CD4-positive, alpha-beta T cell (primary cell): ENCODE results near the gene ONECUT1. TPM values are rescaled to one million over a fixed set of nuclear protein-coding genes. Genes with fewer than 3 reads are reported as not detected.

ENCODE experiments used
- ATAC-seq: fragments of 200-7000 bp; cut with Tn5 transposase; one replicate; pipeline ENCODE4 v1.10.0; 2022; ENCODE audit warnings: mild to moderate bottlenecking; ENCODE audit not compliant: poor library complexity
- CTCF ChIA-PET: fragments of 350-600 bp; sonication (Branson Sonifier 250); formaldehyde crosslinking; loops from one replicate; lab custom pipeline; 2021; ENCODE audit warnings: antibody characterized with exemption, inconsistent platforms; lab: Charles Lee
- POLR2A ChIA-PET: fragments of 350-600 bp; sonication (Branson Sonifier 250); formaldehyde crosslinking; loops from one replicate; lab custom pipeline; 2021; ENCODE audit warnings: antibody characterized with exemption, inconsistent platforms; lab: Charles Lee
- DNase-seq, 14 experiments: peaks; one replicate each; pipeline ENCODE4 v3.0.0-alpha.2; 2013 to 2020; ENCODE audit warnings: mixed read lengths in 2 of 14
- H3K27ac ChIP-seq, 2 donors: one replicate each; pipeline versions ENCODE4 v1.5.1 to v1.7.0; 2013; ENCODE audit warnings: low read length in 2 of 2, low read depth in 1 of 2, mild to moderate bottlenecking in 1 of 2
- H3K27me3 ChIP-seq, 2 experiments: 1 replicate in 1 of 2; 2 replicates in 1 of 2; pipeline versions ENCODE4 v1.6.1 to v1.7.0; 2013; ENCODE audit warnings: low read length in 2 of 2, control low read depth in 1 of 2, mild to moderate bottlenecking in 1 of 2, moderate library complexity in 1 of 2; ENCODE audit not compliant: insufficient read depth in 2 of 2, control insufficient read depth in 1 of 2
- H3K36me3 ChIP-seq: one replicate; pipeline ENCODE4 v1.6.1; 2013; ENCODE audit warnings: low read length, control low read depth; ENCODE audit not compliant: insufficient read depth
- H3K4me1 ChIP-seq: one replicate; pipeline ENCODE4 v1.6.1; 2013; ENCODE audit warnings: low read length, control low read depth; ENCODE audit not compliant: insufficient read depth
- H3K4me3 ChIP-seq: one replicate; pipeline ENCODE4 v1.5.1; 2013; ENCODE audit warnings: mild to moderate bottlenecking, low read length, moderate library complexity
- H3K9me3 ChIP-seq, 2 experiments: 1 replicate in 1 of 2; 2 replicates in 1 of 2; pipeline versions ENCODE4 v1.6.1 to v1.7.0; 2013; ENCODE audit warnings: low read length in 2 of 2, mild to moderate bottlenecking in 2 of 2, control low read depth in 1 of 2, moderate library complexity in 1 of 2; ENCODE audit not compliant: control insufficient read depth in 1 of 2, insufficient read depth in 1 of 2
- H3K27ac Mint-ChIP-seq: one replicate; pipeline ENCODE4 v1.8.0; 2020; ENCODE audit warnings: mixed read lengths
- H3K27me3 Mint-ChIP-seq: one replicate; pipeline ENCODE4 v1.8.0; 2021; ENCODE audit warnings: mixed read lengths
- H3K36me3 Mint-ChIP-seq: one replicate; pipeline ENCODE4 v1.8.0; 2021; ENCODE audit warnings: low read depth, mixed read lengths
- H3K4me1 Mint-ChIP-seq: one replicate; pipeline ENCODE4 v1.8.0; 2021; ENCODE audit warnings: low read depth, mixed read lengths
- H3K4me3 Mint-ChIP-seq: one replicate; pipeline ENCODE4 v1.8.0; 2020; ENCODE audit warnings: mild to moderate bottlenecking, mixed read lengths
- H3K9me3 Mint-ChIP-seq: one replicate; pipeline ENCODE4 v1.8.0; 2020; ENCODE audit warnings: mixed read lengths
- intact Hi-C, 2 experiments: fragments of 100-400 bp; cut with DNase I in 1 of 2; cut with micrococcal nuclease in 1 of 2; formaldehyde crosslinking; loops; one replicate each; pipeline versions ENCODE4 v1.15.1 to v1.9.0; 2023 to 2025; cut with DNase I, micrococcal nuclease
- total RNA-seq, 174 experiments: library from RNA in 2 of 174; stranded (reverse) in 2 of 174; gene quantifications; one replicate each; pipeline ENCODE4 v1.2.3 and lab custom pipeline; 2021 to 2026
- TF ChIP-seq, protein P1 (sequence below): fragments of 200-600 bp; IDR thresholded peaks from one replicate; pipeline ENCODE4 v1.8.0; 2022; ENCODE audit warnings: antibody characterized with exemption, mild to moderate bottlenecking

Gene ONECUT1
- total RNA-seq, 2 experiments from 2014 or later = not detected

DNA sequence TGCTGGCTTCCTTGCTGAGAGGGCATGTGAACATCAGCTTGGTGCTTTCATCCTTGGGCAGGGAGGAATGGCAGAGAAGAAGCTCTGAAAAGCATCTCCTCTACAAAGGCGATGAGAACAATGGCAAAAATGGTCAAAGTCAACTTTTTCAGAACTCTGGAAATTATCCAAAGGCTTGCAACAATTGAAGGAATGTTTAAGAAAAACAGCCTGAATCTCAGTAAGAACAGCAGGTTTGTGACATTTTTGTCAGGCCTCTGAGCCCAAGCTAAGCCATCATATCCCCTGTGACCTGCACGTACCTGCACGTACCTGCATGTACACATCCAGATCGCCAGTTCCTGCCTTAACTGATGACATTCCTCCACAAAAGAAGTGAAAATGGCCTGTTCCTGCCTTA lies 51.8 kb downstream of the ONECUT1 start:
- Histone ChIP-seq H3K4me1 (no peaks in the 10 kb centered on the region), H3K4me3 (no peak overlapping the region), H3K9me3 (no peaks in the 10 kb centered on the region), H3K27me3 (no peaks in the 10 kb centered on the region), H3K27ac (no peak overlapping the region), H3K36me3 (no peaks in the 10 kb centered on the region)
- Mint-ChIP-seq H3K4me3 (no peak overlapping the region), H3K36me3 (no peaks in the 10 kb centered on the region), H3K27ac (no peak overlapping the region), H3K4me1 (no peaks in the 10 kb centered on the region), H3K27me3 (peaks cover 4% of the 10 kb centered on the region), H3K9me3 (no peaks in the 10 kb centered on the region)
- POLR2A ChIA-PET = no interaction called here
- TF ChIP-seq, protein P1, sequence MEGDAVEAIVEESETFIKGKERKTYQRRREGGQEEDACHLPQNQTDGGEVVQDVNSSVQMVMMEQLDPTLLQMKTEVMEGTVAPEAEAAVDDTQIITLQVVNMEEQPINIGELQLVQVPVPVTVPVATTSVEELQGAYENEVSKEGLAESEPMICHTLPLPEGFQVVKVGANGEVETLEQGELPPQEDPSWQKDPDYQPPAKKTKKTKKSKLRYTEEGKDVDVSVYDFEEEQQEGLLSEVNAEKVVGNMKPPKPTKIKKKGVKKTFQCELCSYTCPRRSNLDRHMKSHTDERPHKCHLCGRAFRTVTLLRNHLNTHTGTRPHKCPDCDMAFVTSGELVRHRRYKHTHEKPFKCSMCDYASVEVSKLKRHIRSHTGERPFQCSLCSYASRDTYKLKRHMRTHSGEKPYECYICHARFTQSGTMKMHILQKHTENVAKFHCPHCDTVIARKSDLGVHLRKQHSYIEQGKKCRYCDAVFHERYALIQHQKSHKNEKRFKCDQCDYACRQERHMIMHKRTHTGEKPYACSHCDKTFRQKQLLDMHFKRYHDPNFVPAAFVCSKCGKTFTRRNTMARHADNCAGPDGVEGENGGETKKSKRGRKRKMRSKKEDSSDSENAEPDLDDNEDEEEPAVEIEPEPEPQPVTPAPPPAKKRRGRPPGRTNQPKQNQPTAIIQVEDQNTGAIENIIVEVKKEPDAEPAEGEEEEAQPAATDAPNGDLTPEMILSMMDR = no peak
- DNase-seq = no peak
- intact Hi-C loops = loop anchor here (10.0 kb wide), 4 partner anchors 114 to 764 kb away; partner anchors contain the start of gene LEO1 (in 1 of the 2)
- CTCF ChIA-PET = interaction anchor here (1.0 kb wide), 1 partner anchor 407 kb away, joined by 3 read pairs; no protein-coding TSS in a partner anchor
- no peak for ATAC-seq

GRCh38 chr15:52737720-52738119 lies 52.4 kb downstream of the ONECUT1 start:
- H3K9me3 Mint-ChIP-seq = no peaks in the 10 kb centered on the region
- ChIA-PET CTCF (interaction anchor here (1.0 kb wide), 1 partner anchor 407 kb away, joined by 3 read pairs; no protein-coding TSS in a partner anchor), POLR2A (no interaction called here)
- H3K27ac Mint-ChIP-seq = no peak overlapping the region
- H3K4me3 Mint-ChIP-seq = no peak overlapping the region
- no peaks in the 10 kb centered on the region for H3K4me1 Mint-ChIP-seq
- H3K36me3 ChIP-seq = no peaks in the 10 kb centered on the region
- no peak for DNase-seq
- TF ChIP-seq, protein P1 = no peak
- H3K27me3 Mint-ChIP-seq = peaks cover 4% of the 10 kb centered on the region
- H3K9me3 ChIP-seq = no peaks in the 10 kb centered on the region
- H3K36me3 Mint-ChIP-seq = no peaks in the 10 kb centered on the region
- intact Hi-C loops = loop anchor here (10.0 kb wide), 4 partner anchors 113 to 763 kb away; partner anchors contain the start of gene LEO1 (in 1 of the 2)
- no peaks in the 10 kb centered on the region for H3K27me3 ChIP-seq
- no peak overlapping the region for H3K4me3 ChIP-seq
- no peak for ATAC-seq
- no peaks in the 10 kb centered on the region for H3K4me1 ChIP-seq
- no peak overlapping the region for H3K27ac ChIP-seq

- no peak overlapping the region for H3K27ac ChIP-seq
- ATAC-seq (peak; percentile 95), DNase-seq (peak; percentile 37 to 88 (median 58))
- Mint-ChIP-seq H3K27ac (no peak overlapping the region), H3K9me3 (no peaks in the 10 kb centered on the region), H3K36me3 (no peaks in the 10 kb centered on the region), H3K4me3 (no peak overlapping the region), H3K4me1 (peaks cover 2% of the 10 kb centered on the region), H3K27me3 (peaks cover 4% of the 10 kb centered on the region)
- no peaks in the 10 kb centered on the region for H3K27me3 ChIP-seq
- no peak overlapping the region for H3K4me3 ChIP-seq
- peaks cover 3% of the 10 kb centered on the region for H3K4me1 ChIP-seq
- no peaks in the 10 kb centered on the region for H3K9me3 ChIP-seq
- intact Hi-C loops = loop anchor here (1.0 to 10.0 kb wide), 6 partner anchors 111 to 761 kb away; partner anchors contain the start of gene LEO1 (in 1 of the 2)
- TF ChIP-seq, protein P1 = peak; percentile 89
- POLR2A ChIA-PET = interaction anchor here (1.0 to 1.2 kb wide), 2 partner anchors 58 to 502 kb away, joined by 3 to 5 read pairs; no protein-coding TSS in a partner anchor
- CTCF ChIA-PET = interaction anchor here (0.6 to 2.8 kb wide), 8 partner anchors 17 to 404 kb away, joined by 3 to 12 read pairs (median 3); no protein-coding TSS in a partner anchor
- no peaks in the 10 kb centered on the region for H3K36me3 ChIP-seq
These were observed 54.7 kb downstream of the ONECUT1 start for GRCh38 chr15:52735231-52736089.
